Panc1 (cell line): ENCODE measurements around the gene EHD2.

Experiments used
- CTCF ChIP-seq: fragments of 450-650 bp; IDR thresholded peaks from 2 replicates; pipeline ENCODE4 v1.5.1; 2017; ENCODE audit warnings: mild to moderate bottlenecking
- POLR2AphosphoS5 ChIP-seq: IDR thresholded peaks from 2 replicates; pipeline ENCODE4 v1.6.1; 2012; ENCODE audit warnings: mild to moderate bottlenecking, low read depth, low read length, moderate library complexity
- TCF7L2 ChIP-seq: IDR thresholded peaks from 2 replicates; pipeline ENCODE4 v1.6.1; 2011; ENCODE audit warnings: mild to moderate bottlenecking, low read depth, low read length, inconsistent platforms
- TF ChIP-seq, protein P1 (sequence below), 2 experiments: IDR thresholded peaks; 2 replicates each; pipeline ENCODE4 v1.6.1; 2011 to 2012; ENCODE audit warnings: low read depth in 2 of 2, control low read depth in 1 of 2, low read length in 1 of 2, mild to moderate bottlenecking in 1 of 2, moderate library complexity in 1 of 2; ENCODE audit not compliant: insufficient read depth in 1 of 2

- no peak for TF ChIP-seq CTCF
- TF ChIP-seq POLR2AphosphoS5, result no peak
- TF ChIP-seq TCF7L2, result no peak
- TF ChIP-seq, protein P1, sequence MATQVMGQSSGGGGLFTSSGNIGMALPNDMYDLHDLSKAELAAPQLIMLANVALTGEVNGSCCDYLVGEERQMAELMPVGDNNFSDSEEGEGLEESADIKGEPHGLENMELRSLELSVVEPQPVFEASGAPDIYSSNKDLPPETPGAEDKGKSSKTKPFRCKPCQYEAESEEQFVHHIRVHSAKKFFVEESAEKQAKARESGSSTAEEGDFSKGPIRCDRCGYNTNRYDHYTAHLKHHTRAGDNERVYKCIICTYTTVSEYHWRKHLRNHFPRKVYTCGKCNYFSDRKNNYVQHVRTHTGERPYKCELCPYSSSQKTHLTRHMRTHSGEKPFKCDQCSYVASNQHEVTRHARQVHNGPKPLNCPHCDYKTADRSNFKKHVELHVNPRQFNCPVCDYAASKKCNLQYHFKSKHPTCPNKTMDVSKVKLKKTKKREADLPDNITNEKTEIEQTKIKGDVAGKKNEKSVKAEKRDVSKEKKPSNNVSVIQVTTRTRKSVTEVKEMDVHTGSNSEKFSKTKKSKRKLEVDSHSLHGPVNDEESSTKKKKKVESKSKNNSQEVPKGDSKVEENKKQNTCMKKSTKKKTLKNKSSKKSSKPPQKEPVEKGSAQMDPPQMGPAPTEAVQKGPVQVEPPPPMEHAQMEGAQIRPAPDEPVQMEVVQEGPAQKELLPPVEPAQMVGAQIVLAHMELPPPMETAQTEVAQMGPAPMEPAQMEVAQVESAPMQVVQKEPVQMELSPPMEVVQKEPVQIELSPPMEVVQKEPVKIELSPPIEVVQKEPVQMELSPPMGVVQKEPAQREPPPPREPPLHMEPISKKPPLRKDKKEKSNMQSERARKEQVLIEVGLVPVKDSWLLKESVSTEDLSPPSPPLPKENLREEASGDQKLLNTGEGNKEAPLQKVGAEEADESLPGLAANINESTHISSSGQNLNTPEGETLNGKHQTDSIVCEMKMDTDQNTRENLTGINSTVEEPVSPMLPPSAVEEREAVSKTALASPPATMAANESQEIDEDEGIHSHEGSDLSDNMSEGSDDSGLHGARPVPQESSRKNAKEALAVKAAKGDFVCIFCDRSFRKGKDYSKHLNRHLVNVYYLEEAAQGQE (IDR thresholded peaks at IDR 0.05; ENCODE audit: insufficient read depth in 1 of 2, low read depth in 2 of 2, low read length in 1 of 2), result no peak
Observed at GRCh38 chr19:47761566-47761965, 48.3 kb downstream of the EHD2 start.
